ENCODE data around the gene LSAMP. TPM values are rescaled to one million over a fixed set of nuclear protein-coding genes. Genes with fewer than 3 reads are reported as not detected.

Gene LSAMP
- total RNA-seq, 2 donors from 2014 or later = 1.9 to 5.4 TPM

DNA sequence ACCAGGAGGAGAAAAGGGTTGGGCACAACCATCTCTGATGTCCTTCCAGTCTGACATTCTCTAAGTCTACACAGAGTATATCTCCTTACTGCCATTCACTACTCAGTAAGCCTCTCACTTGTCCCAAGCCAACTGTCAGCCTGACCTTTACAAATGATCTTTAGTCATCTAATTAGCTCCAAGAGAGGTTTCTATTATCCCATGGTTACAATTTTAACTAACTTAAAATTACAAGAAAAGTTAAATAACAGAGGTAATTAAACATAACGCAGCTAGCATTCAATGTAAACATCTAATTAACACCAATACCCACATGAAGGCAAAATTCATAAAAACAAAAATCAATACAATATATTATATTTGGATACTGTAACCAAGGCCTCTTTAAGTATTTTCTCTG, 126.9 kb downstream of the LSAMP start:
- Histone ChIP-seq H3K4me3 (no peak overlapping the region), H3K36me3 (no peaks in the 10 kb centered on the region), H3K9me3 (no peaks in the 10 kb centered on the region), H3K4me1 (ENCODE audit: control insufficient read depth in 1 of 2, low read depth in 2 of 2) (peaks cover 0 to 5% of the 10 kb centered on the region in 2 donors), H3K27ac (no peak overlapping the region), H3K27me3 (replicated peaks; ENCODE audit: insufficient read depth) (no peaks in the 10 kb centered on the region)
- TF ChIP-seq, protein P1, sequence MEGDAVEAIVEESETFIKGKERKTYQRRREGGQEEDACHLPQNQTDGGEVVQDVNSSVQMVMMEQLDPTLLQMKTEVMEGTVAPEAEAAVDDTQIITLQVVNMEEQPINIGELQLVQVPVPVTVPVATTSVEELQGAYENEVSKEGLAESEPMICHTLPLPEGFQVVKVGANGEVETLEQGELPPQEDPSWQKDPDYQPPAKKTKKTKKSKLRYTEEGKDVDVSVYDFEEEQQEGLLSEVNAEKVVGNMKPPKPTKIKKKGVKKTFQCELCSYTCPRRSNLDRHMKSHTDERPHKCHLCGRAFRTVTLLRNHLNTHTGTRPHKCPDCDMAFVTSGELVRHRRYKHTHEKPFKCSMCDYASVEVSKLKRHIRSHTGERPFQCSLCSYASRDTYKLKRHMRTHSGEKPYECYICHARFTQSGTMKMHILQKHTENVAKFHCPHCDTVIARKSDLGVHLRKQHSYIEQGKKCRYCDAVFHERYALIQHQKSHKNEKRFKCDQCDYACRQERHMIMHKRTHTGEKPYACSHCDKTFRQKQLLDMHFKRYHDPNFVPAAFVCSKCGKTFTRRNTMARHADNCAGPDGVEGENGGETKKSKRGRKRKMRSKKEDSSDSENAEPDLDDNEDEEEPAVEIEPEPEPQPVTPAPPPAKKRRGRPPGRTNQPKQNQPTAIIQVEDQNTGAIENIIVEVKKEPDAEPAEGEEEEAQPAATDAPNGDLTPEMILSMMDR (IDR thresholded peaks at IDR 0.05) = no peak
- ATAC-seq (ENCODE audit: insufficient number of reproducible peaks, low FRiP score, low read depth) = no peak
- no peak for DNase-seq (ENCODE audit: low spot score)

DNA sequence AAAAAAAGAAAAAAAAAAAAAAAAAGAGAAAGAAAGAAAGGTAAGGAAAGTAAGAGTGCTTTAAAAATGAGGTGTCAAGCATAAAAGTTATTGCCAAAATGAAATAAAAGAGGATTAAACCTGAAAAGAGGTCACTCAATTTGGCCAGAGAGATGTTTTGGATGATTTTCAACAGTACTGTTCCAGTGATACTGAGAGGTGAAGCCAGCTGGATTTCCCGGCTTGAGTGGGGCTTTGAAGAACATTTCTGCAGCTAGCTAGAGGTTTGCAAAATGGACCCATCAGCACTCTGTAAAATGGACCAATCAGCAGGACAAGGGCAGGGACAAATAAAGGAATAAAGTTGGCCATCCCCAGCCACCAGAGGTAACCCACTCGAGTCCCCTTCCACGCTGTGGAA, 128.5 kb downstream of the LSAMP start:
- no peaks in the 10 kb centered on the region for H3K9me3 ChIP-seq
- TF ChIP-seq, protein P1 (IDR thresholded peaks at IDR 0.05) = no peak
- no peak for ATAC-seq (ENCODE audit: insufficient number of reproducible peaks, low FRiP score, low read depth)
- H3K36me3 ChIP-seq = no peaks in the 10 kb centered on the region
- DNase-seq (ENCODE audit: low spot score) = no peak
- H3K27ac ChIP-seq = no peak overlapping the region
- H3K27me3 ChIP-seq (replicated peaks; ENCODE audit: insufficient read depth) = no peaks in the 10 kb centered on the region
- no peak overlapping the region for H3K4me3 ChIP-seq
- no peaks in the 10 kb centered on the region for H3K4me1 ChIP-seq (ENCODE audit: control insufficient read depth in 1 of 2, low read depth in 2 of 2)

GRCh38 chr3:116314476-116314875, 130.8 kb downstream of the LSAMP start:
- H3K9me3 ChIP-seq = no peaks in the 10 kb centered on the region
- ATAC-seq (ENCODE audit: insufficient number of reproducible peaks, low FRiP score, low read depth) (no peak), DNase-seq (ENCODE audit: low spot score) (no peak)
- H3K27ac ChIP-seq = no peak overlapping the region
- H3K4me3 ChIP-seq = no peak overlapping the region
- TF ChIP-seq, protein P1 (IDR thresholded peaks at IDR 0.05) = no peak
- no peaks in the 10 kb centered on the region for H3K36me3 ChIP-seq
- no peaks in the 10 kb centered on the region for H3K4me1 ChIP-seq (ENCODE audit: control insufficient read depth in 1 of 2, low read depth in 2 of 2)
- H3K27me3 ChIP-seq (replicated peaks; ENCODE audit: insufficient read depth) = no peaks in the 10 kb centered on the region

DNA sequence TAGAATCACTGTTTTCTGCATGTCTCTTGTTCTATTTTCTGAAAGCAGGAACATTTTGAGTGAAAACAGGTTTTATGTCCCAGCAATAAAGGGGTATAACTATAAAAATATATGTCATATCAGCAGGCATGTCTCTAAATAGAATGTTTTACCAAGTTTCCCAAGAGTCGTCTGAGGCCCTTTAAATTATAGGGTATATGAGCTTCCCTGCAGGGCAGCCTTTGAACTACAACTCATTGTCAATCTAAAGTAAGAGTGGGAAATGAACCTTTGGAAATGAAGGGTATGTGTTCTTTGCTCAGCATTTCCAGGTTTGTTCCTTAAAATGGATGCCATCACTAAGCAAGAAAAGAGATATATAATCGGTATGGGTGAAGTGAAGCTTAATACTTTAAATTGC, 138.6 kb downstream of the LSAMP start:
- H3K27me3 ChIP-seq (replicated peaks; ENCODE audit: insufficient read depth) = no peaks in the 10 kb centered on the region
- no peaks in the 10 kb centered on the region for H3K9me3 ChIP-seq
- no peaks in the 10 kb centered on the region for H3K4me1 ChIP-seq (ENCODE audit: control insufficient read depth in 1 of 2, low read depth in 2 of 2)
- no peak overlapping the region for H3K27ac ChIP-seq
- ATAC-seq (ENCODE audit: insufficient number of reproducible peaks, low FRiP score, low read depth) = no peak
- TF ChIP-seq, protein P1 (IDR thresholded peaks at IDR 0.05) = no peak
- no peaks in the 10 kb centered on the region for H3K36me3 ChIP-seq
- H3K4me3 ChIP-seq = no peak overlapping the region
- DNase-seq (ENCODE audit: low spot score) = no peak

GRCh38 chr3:116306149-116306548, 139.1 kb downstream of the LSAMP start:
- no peak for ATAC-seq (ENCODE audit: insufficient number of reproducible peaks, low FRiP score, low read depth)
- Histone ChIP-seq H3K27me3 (replicated peaks; ENCODE audit: insufficient read depth) (no peaks in the 10 kb centered on the region), H3K36me3 (no peaks in the 10 kb centered on the region), H3K4me3 (no peak overlapping the region), H3K4me1 (ENCODE audit: control insufficient read depth in 1 of 2, low read depth in 2 of 2) (no peaks in the 10 kb centered on the region), H3K27ac (no peak overlapping the region), H3K9me3 (no peaks in the 10 kb centered on the region)
- no peak for DNase-seq (ENCODE audit: low spot score)
- TF ChIP-seq, protein P1 (IDR thresholded peaks at IDR 0.05) = no peak
